Measurements from ENCODE around the gene TIAM1.

TIAM1 gene

DNA sequence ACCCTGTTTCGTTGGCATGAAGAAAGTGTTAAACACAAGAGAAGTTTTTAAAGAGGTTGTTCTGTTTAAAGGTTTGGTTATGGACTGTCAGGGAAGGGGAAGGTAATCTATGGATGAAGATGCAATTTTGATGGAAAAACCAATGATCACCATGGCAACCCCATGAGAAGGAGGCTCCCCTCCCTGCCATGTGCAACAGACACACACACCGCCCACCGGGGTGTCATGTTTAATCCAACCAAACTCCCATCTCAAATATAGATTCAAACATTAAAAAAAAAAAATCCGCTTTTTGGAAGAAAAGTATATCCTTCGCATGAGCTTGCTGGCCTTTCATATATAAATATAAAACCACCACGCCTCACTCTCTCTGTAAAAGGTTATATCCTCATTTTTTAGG, 224.9 kb downstream of the TIAM1 start:
- no peak for DNase-seq

DNA sequence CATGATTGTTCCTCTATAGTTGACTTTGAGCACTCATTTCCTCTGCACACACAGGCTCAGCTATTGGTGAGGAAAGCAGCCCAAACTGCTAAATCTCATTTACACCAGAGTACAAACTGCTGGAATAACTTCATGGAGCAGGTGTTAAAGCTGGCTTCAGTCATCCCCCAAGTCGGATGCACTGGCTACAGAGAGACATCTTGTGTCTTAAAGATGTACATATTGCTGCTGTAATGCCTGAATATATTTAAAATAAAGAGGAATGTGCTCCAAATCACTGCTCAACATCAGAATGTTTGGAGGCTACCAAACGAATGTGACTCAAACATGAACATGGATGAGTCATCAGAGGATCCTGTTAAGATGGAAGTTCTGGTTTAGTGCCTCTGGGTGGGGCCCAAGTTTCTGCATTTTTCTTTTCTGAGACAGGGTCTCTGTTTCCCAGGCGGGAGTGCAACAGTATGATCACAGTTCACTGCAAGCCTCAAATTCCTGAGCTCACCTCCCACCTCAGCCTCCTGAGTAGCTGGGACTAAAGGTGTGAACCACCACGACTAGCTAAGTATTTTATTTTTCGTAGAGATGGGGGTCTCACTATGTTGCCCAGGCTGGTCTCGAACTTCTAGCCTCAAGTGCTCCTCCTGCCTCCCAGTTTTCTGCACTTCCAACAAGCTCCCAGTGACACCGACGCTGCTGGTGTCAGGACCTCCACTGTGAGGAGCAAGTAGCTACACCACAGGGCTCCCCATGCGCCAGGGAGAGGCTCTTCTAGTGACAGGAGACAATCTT, 226.7 kb downstream of the TIAM1 start:
- DNase-seq = no peak

GRCh38 chr21:31115249-31115648, 228.8 kb downstream of the TIAM1 start:
- no peak for DNase-seq

DNA sequence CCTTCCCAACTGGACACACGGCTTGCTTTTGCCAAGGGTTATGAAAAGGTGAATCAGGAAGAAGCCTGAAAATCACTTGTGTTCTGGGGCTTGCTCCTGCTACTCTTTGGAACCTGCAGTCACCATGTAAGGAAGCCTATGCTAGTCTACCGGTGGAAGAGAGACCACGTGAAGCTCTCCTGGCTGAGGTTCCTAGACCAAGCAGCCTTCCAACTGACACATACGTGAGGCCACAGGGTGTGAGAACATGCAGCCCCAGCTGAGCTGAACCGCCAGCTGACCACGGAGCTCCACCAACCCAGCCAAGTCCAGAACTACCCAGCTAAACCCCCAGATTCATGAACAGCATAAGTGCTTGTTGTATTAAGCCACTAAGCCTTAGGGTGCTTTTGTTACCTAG, 233.0 kb downstream of the TIAM1 start:
- no peak for DNase-seq

DNA sequence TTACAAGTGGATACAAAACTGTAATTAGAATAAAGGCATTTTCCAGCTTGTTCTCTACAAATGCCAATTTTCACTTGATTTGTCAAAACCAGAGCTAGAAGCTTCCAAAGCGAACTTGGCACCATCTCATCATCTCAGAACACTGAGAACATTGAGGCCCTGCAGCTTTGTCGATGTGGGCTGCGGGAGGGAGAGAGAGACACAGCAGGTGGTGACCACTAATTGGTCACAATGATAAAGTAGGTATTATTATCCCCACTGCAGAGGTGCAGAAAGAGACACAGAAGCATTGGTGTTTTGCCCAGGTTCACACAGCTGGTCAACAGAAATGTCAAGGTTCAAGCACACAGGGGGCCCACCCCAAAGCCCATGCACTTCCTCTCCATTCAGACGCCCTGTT, 233.6 kb downstream of the TIAM1 start:
- DNase-seq = peak; percentile 0

DNA sequence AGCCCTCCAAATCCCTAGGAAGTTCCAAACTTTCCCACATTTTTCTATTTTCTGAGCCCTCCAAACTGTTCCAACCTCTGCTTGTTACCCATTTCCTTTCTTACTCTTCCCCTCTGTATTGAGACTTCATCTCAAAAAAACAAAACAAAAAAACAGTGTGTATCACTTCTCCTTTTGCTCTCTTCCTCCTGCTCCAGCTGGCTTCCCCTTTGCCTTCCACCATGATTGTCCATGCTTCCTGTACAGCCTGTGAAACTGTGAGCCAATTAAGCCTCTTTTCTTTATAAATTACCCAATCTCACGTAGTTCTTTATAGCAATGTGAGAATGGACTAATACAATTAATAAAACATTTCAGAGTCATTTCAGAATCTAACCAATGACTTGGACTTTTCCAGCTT, 236.2 kb downstream of the TIAM1 start:
- no peak for DNase-seq

GRCh38 chr21:31107176-31107785, 236.8 kb downstream of the TIAM1 start:
- no peak for DNase-seq

DNA sequence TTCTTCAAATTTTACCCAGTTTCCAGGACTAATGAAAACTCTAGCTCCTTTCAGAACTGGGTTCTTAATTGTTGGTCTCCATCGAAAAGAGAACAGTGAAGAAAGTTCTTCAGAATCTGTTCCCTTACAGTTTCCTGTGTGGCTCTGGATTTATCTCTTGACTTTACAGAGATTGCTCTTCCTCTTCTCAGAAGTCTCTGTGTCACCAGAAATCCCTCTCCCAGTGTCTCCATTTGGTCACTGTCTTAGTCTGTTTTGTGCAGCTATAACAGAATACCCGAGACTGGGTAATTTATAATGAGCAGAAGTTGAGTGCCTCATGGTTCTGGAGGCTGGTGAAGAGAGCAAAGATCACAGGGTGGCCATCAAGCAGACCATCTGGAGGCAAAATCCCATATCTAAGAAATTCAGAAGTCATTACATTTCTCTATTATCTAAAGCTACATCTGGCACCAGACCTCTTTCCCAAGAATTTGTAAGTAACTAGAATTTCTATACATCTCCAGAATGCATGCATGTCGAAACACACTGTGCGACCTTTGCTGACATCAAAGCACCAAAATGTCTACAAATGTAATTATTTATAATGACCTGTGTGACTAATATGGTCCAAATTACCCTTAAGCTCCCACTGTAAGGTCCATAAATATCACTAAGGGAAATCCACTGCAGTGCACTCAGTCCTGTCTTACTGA, 240.3 kb downstream of the TIAM1 start:
- no peak for DNase-seq

DNA sequence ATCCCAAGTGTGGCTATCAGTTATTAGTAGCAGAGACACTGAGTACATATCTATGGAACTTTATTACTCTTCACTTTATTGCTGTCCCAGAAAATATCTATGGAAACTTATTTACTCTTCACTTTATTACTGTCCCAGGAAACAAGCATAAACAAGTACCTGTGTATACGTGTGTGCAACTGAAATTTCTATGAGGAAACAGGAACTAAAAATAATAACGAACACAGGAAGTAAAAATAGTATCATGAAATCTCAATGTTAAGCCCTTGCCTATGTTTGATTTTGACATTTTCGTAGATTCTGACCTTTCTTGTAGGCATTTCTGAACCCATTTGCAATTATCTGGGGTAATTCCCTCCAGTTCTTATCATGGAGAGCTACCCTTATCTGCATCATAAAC, 240.9 kb downstream of the TIAM1 start:
- no peak for DNase-seq

- DNase-seq = no peak
Measured at GRCh38 chr21:31099122-31099521, 244.9 kb downstream of the TIAM1 start.

DNA sequence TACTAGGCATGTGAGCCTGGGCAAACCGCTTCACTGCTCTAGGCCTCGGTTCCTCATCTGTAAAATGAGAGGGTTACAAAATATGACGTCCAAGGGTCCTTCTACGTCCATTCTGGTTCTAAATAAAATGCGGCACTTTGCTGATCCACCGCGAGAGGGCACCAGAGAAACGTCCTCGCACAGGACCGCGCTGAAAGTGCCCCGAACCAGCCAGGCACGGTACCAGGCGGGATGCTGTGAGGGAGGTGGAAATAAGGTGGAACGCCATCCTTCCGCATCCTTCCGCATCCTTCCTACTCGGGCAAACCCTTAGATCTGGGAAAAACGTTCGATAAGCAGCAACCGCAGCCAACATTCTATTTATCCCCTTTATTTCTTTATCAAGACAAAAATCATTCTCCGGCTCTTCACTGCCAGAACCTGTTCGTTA, 245.5 kb downstream of the TIAM1 start:
- peak; percentile 4 for DNase-seq

DNA sequence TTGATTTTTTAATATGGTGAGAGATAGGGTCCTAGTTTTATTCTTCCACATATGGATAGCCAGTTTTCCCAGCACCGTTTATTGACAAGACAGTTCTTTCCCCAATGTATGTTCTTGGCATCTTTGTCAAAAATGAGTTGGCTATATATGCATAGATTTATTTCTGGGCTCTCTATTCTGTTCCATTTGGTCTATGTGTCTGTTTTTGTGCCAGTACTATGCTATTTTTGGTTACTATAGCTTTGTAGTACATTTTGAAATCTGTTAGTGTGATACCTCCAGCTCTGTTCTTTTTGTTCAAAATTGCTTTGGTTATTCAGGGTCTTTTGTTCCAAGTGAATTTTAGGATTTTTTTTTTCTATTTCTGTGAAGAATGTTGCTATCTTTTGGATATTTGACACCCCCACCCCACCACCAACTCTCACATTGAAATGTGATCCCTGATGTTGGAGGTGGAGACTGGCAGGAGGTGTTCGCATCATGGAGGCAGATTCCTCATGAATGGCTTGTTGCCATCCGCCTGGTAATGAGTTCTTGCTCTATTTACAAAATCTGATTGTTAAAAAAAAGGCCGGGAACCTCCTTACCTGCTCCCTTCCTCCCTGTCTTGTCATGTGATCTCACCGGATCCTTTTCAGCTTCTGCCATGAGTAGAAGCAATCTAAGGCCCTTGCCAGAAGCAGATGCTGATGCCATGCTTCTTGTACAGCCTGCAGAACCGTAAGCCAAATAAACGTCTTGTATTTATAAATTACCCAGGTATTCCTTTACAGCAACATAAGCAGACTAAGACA, 251.0 kb downstream of the TIAM1 start:
- DNase-seq = no peak

GRCh38 chr21:31090376-31090775, 253.7 kb downstream of the TIAM1 start:
- no peak for DNase-seq

DNA sequence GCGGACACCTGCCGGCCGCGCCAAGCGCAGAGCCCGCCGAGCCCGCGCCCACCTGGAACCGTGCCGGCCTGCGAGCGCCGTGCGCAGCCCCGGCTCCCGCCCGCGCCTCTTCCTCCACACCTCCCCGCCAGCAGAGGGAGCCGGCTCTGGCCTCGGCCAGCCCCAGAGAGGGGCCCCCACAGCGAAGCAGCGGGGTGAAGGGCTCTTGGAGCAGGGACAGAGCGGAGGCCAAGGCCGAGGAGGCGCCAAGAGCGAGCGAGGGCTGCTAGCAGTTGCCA, 255.6 kb downstream of the TIAM1 start:
- DNase-seq = no peak

- no peak for DNase-seq
Measured at GRCh38 chr21:31087639-31088473, 256.2 kb downstream of the TIAM1 start.

- DNase-seq = no peak
Measured at GRCh38 chr21:31084689-31085088, 259.4 kb downstream of the TIAM1 start.

DNA sequence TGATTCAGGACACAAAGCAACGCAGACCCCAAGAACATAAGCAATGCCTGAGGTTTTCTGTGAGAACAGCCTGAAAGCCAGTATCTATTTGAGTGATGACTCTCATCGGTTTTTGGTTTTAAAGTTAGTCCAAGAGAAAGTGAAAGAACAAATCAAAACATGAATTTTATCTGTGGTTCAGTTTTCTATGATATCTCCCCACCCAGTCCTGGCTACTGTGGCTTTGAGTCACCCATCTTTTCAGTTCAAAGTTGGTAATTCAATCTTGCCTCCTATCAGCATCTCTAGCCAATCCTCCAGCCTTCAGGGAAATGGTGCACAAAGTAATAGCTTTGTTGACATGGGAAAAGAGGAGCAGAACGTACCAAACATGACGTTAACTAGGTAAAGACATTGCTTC, 265.3 kb downstream of the TIAM1 start:
- no peak for DNase-seq

GRCh38 chr21:31078216-31078615, 265.8 kb downstream of the TIAM1 start:
- DNase-seq = no peak

GRCh38 chr21:31075848-31076247, 268.2 kb downstream of the TIAM1 start:
- no peak for DNase-seq

GRCh38 chr21:31072533-31072932, 271.5 kb downstream of the TIAM1 start:
- no peak for DNase-seq
